ENCODE results near the gene CLDN7. TPM values are rescaled to one million over a fixed set of nuclear protein-coding genes. Genes with fewer than 3 reads are reported as not detected.

The CLDN7 gene
- total RNA-seq, 4 donors from 2014 or later: 3.7 to 26.9 (median 13.2) TPM

DNA sequence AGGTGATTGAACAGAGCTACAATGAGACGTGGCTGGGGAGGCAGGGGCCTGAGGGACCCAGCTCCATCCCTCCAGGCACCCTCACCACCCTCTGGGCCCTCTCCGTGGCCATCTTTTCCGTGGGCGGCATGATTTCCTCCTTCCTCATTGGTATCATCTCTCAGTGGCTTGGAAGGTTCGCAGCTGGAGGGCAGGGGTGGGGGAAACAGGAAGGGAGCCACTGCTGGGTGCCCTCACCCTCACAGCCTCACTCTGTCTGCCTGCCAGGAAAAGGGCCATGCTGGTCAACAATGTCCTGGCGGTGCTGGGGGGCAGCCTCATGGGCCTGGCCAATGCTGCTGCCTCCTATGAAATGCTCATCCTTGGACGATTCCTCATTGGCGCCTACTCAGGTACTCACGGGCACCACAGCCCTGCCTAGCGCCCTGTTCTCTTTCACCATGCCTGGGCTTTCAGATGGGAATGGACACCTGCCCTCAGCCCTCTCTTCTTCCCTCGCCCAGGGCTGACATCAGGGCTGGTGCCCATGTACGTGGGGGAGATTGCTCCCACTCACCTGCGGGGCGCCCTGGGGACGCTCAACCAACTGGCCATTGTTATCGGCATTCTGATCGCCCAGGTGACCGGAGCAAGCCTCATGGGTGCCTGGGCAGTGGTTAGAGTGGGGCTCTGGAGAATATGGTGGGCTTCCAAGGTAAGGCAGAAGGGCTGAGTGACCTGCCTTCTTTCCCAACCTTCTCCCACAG, 21.4 kb upstream of the CLDN7 start:
- TF ChIP-seq, protein P1, sequence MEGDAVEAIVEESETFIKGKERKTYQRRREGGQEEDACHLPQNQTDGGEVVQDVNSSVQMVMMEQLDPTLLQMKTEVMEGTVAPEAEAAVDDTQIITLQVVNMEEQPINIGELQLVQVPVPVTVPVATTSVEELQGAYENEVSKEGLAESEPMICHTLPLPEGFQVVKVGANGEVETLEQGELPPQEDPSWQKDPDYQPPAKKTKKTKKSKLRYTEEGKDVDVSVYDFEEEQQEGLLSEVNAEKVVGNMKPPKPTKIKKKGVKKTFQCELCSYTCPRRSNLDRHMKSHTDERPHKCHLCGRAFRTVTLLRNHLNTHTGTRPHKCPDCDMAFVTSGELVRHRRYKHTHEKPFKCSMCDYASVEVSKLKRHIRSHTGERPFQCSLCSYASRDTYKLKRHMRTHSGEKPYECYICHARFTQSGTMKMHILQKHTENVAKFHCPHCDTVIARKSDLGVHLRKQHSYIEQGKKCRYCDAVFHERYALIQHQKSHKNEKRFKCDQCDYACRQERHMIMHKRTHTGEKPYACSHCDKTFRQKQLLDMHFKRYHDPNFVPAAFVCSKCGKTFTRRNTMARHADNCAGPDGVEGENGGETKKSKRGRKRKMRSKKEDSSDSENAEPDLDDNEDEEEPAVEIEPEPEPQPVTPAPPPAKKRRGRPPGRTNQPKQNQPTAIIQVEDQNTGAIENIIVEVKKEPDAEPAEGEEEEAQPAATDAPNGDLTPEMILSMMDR (IDR thresholded peaks at IDR 0.05; ENCODE audit: low read depth): no peak

DNA sequence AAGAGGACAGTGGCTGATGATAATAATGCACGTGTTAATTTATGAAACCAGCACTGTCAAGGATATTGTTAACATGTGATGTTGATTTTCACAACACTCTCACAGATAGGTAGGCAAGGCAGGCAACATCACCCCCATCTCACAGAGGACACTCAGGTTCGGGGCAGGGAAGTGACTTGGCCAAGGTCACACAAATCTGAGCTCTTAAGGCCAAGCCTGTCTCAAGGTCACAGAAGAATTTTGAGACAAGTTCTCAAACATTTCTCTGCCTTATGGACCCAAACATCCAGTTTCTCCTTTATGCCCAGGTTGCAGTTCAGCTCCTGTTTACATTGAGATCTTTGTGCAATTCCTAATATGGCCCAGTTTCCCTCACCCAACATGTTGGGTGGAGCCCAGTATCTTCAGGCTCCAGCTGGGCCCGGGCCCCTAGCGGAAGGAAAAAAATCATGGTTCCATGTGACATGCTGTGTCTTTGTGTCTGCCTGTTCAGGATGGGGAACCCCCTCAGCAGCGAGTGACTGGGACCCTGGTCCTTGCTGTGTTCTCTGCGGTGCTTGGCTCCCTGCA, 20.6 kb upstream of the CLDN7 start:
- TF ChIP-seq, protein P1 (IDR thresholded peaks at IDR 0.05; ENCODE audit: low read depth): no peak

DNA sequence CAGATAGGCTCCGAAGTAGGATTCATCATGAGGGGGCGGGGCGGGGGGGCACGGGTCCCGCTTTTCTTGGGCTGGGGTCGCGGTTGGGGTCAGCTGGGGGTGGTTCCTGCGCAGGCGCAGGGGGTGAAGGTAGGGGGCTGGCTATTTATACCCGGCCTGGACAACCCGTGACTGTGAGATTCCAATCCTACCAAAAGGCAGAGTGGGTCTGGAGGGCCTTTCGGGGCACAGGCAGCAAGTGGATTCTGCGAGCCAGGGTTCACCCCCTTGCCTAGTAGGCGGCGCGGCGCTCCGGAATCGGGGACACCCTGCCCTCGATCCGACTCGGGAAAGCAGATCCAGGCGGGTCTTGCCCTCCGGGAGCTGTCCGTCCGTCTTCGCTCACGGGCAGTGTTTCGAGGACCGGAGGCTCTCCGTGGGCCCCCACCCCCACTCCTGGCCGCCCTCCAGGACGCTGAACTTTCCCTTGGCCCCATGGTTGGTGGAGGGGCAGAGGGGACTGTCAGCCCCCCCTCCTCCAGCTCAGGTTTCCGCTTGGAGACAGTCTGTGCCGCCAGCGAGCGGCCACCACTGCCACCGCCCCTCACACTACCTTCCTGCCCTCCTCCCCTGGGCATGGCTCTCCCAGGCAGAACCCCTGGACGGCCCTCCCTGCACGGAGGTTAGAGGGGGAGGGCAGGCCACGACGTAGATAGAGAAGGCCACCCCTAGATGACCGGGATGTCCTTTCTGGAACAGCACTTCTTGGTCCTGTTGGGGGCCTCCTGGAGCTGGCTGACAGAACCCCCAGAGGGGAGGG, 19.9 kb upstream of the CLDN7 start:
- TF ChIP-seq, protein P1 (IDR thresholded peaks at IDR 0.05; ENCODE audit: low read depth): no peak

DNA sequence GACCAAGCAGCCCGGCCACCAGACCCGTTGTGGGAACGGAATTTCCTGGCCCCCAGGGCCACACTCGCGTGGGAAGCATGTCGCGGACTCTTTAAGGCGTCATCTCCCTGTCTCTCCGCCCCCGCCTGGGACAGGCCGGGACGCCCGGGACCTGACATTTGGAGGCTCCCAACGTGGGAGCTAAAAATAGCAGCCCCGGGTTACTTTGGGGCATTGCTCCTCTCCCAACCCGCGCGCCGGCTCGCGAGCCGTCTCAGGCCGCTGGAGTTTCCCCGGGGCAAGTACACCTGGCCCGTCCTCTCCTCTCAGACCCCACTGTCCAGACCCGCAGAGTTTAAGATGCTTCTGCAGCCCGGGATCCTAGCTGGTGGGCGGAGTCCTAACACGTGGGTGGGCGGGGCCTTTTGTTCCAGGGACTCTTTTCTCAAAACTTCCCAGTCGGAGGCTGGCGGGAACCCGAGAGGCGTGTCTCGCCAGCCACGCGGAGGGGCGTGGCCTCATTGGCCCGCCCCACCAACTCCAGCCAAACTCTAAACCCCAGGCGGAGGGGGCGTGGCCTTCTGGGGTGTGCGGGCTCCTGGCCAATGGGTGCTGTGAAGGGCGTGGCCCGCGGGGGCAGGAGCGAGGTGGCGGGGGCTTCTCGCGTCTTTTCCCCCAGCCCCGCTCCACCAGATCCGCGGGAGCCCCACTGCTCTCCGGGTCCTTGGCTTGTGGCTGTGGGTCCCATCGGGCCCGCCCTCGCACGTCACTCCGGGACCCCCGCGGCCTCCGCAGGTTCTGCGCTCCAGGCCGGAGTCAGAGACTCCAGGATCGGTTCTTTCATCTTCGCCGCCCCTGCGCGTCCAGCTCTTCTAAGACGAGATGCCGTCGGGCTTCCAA, 19.0 kb upstream of the CLDN7 start, which contains the start of gene SLC2A4:
Gene SLC2A4 (plus strand): TSS at position 645 of the 879 bp plus-strand sequence. CDS start 217 bp downstream, at position 862.
- TF ChIP-seq, protein P1 (IDR thresholded peaks at IDR 0.05; ENCODE audit: low read depth): no peak

DNA sequence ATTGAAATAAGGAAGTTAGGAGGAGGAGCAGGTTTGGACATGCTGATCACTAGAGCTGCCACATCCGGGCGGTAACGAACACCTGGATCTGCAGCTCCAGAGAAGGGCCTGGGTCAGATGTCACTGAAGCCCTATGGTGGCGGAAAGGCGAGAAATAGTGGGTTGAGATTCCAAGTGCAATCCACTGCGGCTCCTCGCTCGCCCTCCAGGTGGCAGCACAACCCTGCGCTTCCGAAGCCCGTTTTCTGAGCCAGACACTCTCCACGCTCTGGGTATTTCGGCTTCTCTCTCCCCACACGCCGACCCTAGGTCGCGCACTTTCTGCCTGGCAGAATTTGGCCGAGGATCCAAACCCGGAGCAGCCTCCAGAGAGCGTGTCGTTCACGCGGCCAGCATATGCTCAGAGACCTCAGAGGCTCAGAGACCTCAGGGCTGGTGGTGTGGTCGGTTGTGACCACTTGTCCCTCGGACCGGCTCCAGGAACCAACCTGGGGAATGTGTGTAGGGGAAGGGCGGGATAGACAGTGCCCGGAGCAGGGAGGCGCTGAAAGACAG, 18.3 kb upstream of the CLDN7 start:
- TF ChIP-seq, protein P1 (IDR thresholded peaks at IDR 0.05; ENCODE audit: low read depth): no peak

DNA sequence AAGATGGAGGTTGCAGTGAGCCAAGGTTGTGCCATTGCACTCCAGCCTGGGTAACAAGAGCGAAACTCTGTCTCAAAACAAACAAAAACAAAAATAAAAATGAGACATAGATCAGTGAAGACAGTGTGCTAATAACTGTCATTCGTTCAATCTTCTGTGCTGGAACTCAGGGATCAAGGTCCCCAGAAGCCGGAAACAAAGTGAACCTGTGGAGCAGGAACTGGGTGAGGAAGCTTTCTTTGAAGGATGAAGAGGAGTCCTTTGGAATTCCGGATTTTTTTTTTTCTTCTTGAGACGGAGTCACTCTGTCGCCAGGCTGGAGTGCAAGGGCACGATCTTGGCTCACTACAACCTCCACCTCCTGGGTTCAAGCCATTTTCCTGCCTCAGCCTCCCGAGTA, 17.2 kb upstream of the CLDN7 start:
- TF ChIP-seq, protein P1 (IDR thresholded peaks at IDR 0.05; ENCODE audit: low read depth): no peak

Measured in subcutaneous adipose tissue (tissue), 4 donors.